ENCODE results near the gene MYO1A. TPM values are rescaled to one million over a fixed set of nuclear protein-coding genes. Genes with fewer than 3 reads are reported as not detected.
A peak's percentile ranks its signal among the peaks of the same experiment; 100 is the strongest.

Gene MYO1A
- total RNA-seq, 1 experiment from 2014 or later = 9.3 TPM

DNA sequence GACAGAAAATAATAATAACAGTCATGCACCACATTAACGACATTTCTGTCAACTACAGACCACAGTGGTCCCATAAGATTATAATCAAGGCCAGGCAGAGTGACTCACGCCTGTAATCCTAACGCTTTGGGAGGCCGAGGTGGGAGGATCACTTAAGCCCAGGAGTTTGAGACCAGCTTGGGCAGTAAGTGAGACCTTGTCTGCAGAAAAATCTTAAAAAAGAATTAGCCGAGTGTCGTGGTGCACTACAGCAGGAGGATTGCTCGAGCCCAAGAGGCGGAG, 47.6 kb upstream of the MYO1A start:
- Mint-ChIP-seq H3K27me3 (ENCODE audit: insufficient read depth, unreplicated experiment) (no peaks in the 10 kb centered on the region), H3K9me3 (ENCODE audit: unreplicated experiment) (no peaks in the 10 kb centered on the region), H3K4me3 (ENCODE audit: unreplicated experiment) (no peak overlapping the region), H3K36me3 (ENCODE audit: insufficient read depth, unreplicated experiment) (peaks cover 39% of the 10 kb centered on the region), H3K27ac (ENCODE audit: unreplicated experiment) (no peak overlapping the region), H3K4me1 (ENCODE audit: low read depth, unreplicated experiment) (peaks cover 9% of the 10 kb centered on the region)
- Histone ChIP-seq H3K4me3 (ENCODE audit: low read depth, low read length) (no peak overlapping the region), H3K36me3 (ENCODE audit: control insufficient read depth, insufficient read depth, low read length) (peaks cover 3% of the 10 kb centered on the region; the same call in 1 of the 2 replicates), H3K9me3 (no peaks in the 10 kb centered on the region), H3K4me1 (peaks cover 15% of the 10 kb centered on the region), H3K27me3 (replicated peaks; ENCODE audit: control insufficient read depth, insufficient read depth, low read length) (no peaks in the 10 kb centered on the region)
- no peak for DNase-seq
- CTCF ChIA-PET = interaction anchor here (1.0 to 3.9 kb wide), 3 partner anchors 15 to 28 kb away, joined by 3 to 19 read pairs (median 3); partner anchors contain the start of gene STAT6
- BruUV-seq (replicated peaks) = no TSS peak
- intact Hi-C loops (cut with micrococcal nuclease; ENCODE audit: unreplicated experiment) = no loop called here
- TF ChIP-seq, protein P1, sequence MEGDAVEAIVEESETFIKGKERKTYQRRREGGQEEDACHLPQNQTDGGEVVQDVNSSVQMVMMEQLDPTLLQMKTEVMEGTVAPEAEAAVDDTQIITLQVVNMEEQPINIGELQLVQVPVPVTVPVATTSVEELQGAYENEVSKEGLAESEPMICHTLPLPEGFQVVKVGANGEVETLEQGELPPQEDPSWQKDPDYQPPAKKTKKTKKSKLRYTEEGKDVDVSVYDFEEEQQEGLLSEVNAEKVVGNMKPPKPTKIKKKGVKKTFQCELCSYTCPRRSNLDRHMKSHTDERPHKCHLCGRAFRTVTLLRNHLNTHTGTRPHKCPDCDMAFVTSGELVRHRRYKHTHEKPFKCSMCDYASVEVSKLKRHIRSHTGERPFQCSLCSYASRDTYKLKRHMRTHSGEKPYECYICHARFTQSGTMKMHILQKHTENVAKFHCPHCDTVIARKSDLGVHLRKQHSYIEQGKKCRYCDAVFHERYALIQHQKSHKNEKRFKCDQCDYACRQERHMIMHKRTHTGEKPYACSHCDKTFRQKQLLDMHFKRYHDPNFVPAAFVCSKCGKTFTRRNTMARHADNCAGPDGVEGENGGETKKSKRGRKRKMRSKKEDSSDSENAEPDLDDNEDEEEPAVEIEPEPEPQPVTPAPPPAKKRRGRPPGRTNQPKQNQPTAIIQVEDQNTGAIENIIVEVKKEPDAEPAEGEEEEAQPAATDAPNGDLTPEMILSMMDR (IDR thresholded peaks at IDR 0.05; ENCODE audit: insufficient read depth in 1 of 2, low read depth in 1 of 2, low read length in 1 of 2, severe bottlenecking in 1 of 2, unreplicated experiment in 1 of 2) = no peak
- POLR2A ChIA-PET = no interaction called here

DNA sequence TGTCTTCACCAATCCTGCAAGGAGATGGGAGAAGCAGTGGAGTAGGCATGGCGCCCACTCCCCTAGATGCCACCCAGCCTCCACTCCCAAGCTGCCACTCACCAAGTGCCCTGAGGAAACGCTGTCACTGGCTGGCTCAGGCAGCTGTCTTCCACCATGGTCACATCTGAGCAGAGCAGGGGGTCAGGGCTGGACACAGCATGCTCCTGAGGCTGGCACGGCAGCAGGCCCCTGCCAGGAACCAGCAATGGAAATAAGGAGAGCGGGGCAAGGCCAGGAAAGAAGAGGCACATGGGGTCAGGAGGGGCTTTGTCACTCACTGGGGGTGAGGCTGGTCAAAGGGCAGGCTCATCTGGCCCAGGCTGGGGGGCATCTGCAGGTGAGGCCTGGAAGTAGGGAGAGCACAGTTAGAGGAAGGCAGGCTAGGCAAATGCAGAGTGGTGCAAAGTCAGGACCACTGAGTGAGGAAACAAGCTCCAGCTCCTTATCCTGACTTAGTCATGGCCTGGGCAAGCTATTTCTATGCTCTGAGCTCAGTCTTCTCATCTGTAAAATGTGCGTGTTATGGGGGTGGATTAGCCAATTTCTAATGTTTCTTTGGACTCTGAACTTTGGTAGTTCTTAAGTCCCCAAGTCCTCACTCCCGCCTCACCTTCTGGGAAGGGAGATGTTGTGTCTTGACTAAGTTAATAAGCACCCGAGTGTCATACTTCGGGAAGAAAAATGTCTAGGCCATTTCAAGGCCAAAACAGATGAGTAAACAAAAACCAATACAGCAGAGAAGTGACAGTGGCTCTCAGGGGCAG, 47.0 kb upstream of the MYO1A start:
- H3K4me1 ChIP-seq = peaks cover 10% of the 10 kb centered on the region
- no peak overlapping the region for H3K4me3 Mint-ChIP-seq (ENCODE audit: unreplicated experiment)
- H3K36me3 Mint-ChIP-seq (ENCODE audit: insufficient read depth, unreplicated experiment) = peaks cover 37% of the 10 kb centered on the region
- H3K9me3 ChIP-seq = no peaks in the 10 kb centered on the region
- H3K9me3 Mint-ChIP-seq (ENCODE audit: unreplicated experiment) = no peaks in the 10 kb centered on the region
- peaks cover 4% of the 10 kb centered on the region; the same call in 1 of the 2 replicates for H3K36me3 ChIP-seq (ENCODE audit: control insufficient read depth, insufficient read depth, low read length)
- no peaks in the 10 kb centered on the region for H3K27me3 Mint-ChIP-seq (ENCODE audit: insufficient read depth, unreplicated experiment)
- BruUV-seq (replicated peaks) = no TSS peak
- TF ChIP-seq, protein P1 (IDR thresholded peaks at IDR 0.05; ENCODE audit: insufficient read depth in 1 of 2, low read depth in 1 of 2, low read length in 1 of 2, severe bottlenecking in 1 of 2, unreplicated experiment in 1 of 2) = no peak
- H3K27me3 ChIP-seq (replicated peaks; ENCODE audit: control insufficient read depth, insufficient read depth, low read length) = no peaks in the 10 kb centered on the region
- H3K4me1 Mint-ChIP-seq (ENCODE audit: low read depth, unreplicated experiment) = peaks cover 9% of the 10 kb centered on the region
- intact Hi-C loops (cut with micrococcal nuclease; ENCODE audit: unreplicated experiment) = no loop called here
- H3K4me3 ChIP-seq (ENCODE audit: low read depth, low read length) = no peak overlapping the region
- no peak for DNase-seq
- no peak overlapping the region for H3K27ac Mint-ChIP-seq (ENCODE audit: unreplicated experiment)
- ChIA-PET CTCF (interaction anchor here (1.0 to 3.9 kb wide), 2 partner anchors 15 to 28 kb away, joined by 3 to 19 read pairs; partner anchors contain the start of gene STAT6), POLR2A (interaction anchor here (0.6 kb wide), 2 partner anchors 9 to 29 kb away, joined by 4 to 12 read pairs; no protein-coding TSS in a partner anchor)

DNA sequence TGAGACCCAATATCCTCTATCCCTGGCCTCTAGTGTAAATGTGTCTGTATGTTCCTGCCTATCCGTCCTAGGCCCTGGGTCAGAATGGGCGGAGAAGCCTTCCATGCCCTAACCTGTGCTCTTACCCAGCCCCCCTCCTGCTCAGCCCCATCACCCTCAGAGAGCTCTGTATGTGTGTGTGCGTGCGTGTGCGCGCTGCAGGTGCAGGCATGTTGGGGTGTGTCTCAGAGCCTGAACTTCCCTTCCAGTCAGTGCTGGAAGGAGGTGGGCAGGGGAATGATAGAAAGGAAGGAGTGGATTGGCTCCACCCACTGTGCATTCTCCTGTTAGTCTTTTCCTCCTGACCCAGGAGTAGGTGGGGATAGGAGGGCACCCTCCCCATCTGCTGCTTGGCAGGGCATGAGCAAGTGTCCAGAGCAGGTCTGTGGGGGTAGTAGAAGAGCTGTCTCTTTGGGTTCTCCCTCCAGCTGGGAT, 46.2 kb upstream of the MYO1A start:
- Mint-ChIP-seq H3K4me3 (ENCODE audit: unreplicated experiment) (no peak overlapping the region), H3K27me3 (ENCODE audit: insufficient read depth, unreplicated experiment) (no peaks in the 10 kb centered on the region), H3K27ac (ENCODE audit: unreplicated experiment) (no peak overlapping the region), H3K4me1 (ENCODE audit: low read depth, unreplicated experiment) (peaks cover 9% of the 10 kb centered on the region), H3K9me3 (ENCODE audit: unreplicated experiment) (no peaks in the 10 kb centered on the region), H3K36me3 (ENCODE audit: insufficient read depth, unreplicated experiment) (peaks cover 42% of the 10 kb centered on the region)
- Histone ChIP-seq H3K4me3 (ENCODE audit: low read depth, low read length) (no peak overlapping the region), H3K27me3 (replicated peaks; ENCODE audit: control insufficient read depth, insufficient read depth, low read length) (no peaks in the 10 kb centered on the region), H3K4me1 (peaks cover 6% of the 10 kb centered on the region; the same call in 1 of the 2 replicates), H3K9me3 (no peaks in the 10 kb centered on the region), H3K36me3 (ENCODE audit: control insufficient read depth, insufficient read depth, low read length) (peaks cover 7% of the 10 kb centered on the region)
- ChIA-PET POLR2A (no interaction called here), CTCF (interaction anchor here (3.9 kb wide), 1 partner anchor 16 kb away, joined by 19 read pairs; the partner anchor contains the start of gene STAT6)
- BruUV-seq (replicated peaks) = TSS peak; percentile 55
- TF ChIP-seq, protein P1 (IDR thresholded peaks at IDR 0.05; ENCODE audit: insufficient read depth in 1 of 2, low read depth in 1 of 2, low read length in 1 of 2, severe bottlenecking in 1 of 2, unreplicated experiment in 1 of 2) = no peak
- intact Hi-C loops (cut with micrococcal nuclease; ENCODE audit: unreplicated experiment) = no loop called here
- no peak for DNase-seq

Data from Caco-2 (cell line).